Mammary epithelial cell (primary cell): ENCODE measurements around the gene GPR63.

ENCODE experiments used
- EZH2 ChIP-seq: IDR thresholded peaks from 2 replicates; pipeline ENCODE4 v1.6.1; 2012; ENCODE audit warnings: low read length, inconsistent platforms, borderline replicate concordance
- TF ChIP-seq, protein P1 (sequence below), 2 donors: IDR thresholded peaks in 1 of 2; conservative IDR thresholded peaks in 1 of 2; 2 replicates each; pipeline ENCODE4 v1.5.1; 2011 to 2012; ENCODE audit warnings: inconsistent platforms in 2 of 2, low read length in 2 of 2, mild to moderate bottlenecking in 2 of 2, control low read depth in 1 of 2, low read depth in 1 of 2; ENCODE audit not compliant: insufficient read depth in 1 of 2; ENCODE audit errors: extremely low read depth in 1 of 2

DNA sequence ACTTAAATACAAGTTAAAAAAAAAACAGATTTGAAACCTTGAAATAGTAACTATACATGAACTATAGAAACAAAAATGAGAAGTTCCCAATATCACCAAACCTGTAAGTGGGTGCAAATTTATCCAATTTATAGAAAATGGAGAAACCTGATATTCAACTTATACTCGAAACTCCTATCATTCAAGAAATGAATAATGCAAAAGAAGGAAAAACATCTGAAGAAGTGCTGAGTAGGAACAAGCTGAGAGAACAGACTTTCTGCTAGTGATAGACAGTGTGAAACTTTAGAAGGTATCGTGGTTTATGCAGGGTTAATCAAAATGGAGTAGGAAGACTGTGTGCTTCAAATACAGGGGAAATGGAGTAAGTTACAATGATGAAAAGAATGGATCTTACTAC, 4.5 kb downstream of the GPR63 start:
- TF ChIP-seq, protein P1, sequence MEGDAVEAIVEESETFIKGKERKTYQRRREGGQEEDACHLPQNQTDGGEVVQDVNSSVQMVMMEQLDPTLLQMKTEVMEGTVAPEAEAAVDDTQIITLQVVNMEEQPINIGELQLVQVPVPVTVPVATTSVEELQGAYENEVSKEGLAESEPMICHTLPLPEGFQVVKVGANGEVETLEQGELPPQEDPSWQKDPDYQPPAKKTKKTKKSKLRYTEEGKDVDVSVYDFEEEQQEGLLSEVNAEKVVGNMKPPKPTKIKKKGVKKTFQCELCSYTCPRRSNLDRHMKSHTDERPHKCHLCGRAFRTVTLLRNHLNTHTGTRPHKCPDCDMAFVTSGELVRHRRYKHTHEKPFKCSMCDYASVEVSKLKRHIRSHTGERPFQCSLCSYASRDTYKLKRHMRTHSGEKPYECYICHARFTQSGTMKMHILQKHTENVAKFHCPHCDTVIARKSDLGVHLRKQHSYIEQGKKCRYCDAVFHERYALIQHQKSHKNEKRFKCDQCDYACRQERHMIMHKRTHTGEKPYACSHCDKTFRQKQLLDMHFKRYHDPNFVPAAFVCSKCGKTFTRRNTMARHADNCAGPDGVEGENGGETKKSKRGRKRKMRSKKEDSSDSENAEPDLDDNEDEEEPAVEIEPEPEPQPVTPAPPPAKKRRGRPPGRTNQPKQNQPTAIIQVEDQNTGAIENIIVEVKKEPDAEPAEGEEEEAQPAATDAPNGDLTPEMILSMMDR (conservative IDR thresholded peaks at IDR 0.05 in 1 of 2, IDR thresholded peaks at IDR 0.05 in 1 of 2; ENCODE audit: extremely low read depth in 1 of 2, insufficient read depth in 1 of 2, low read depth in 1 of 2, low read length in 2 of 2) = no peak
- TF ChIP-seq EZH2 = no peak
